ENCODE results near the gene RFT1. TPM values are rescaled to one million over a fixed set of nuclear protein-coding genes. Genes with fewer than 3 reads are reported as not detected.

The RFT1 gene
- total RNA-seq, 1 experiment from 2014 or later: 26.3 TPM

DNA sequence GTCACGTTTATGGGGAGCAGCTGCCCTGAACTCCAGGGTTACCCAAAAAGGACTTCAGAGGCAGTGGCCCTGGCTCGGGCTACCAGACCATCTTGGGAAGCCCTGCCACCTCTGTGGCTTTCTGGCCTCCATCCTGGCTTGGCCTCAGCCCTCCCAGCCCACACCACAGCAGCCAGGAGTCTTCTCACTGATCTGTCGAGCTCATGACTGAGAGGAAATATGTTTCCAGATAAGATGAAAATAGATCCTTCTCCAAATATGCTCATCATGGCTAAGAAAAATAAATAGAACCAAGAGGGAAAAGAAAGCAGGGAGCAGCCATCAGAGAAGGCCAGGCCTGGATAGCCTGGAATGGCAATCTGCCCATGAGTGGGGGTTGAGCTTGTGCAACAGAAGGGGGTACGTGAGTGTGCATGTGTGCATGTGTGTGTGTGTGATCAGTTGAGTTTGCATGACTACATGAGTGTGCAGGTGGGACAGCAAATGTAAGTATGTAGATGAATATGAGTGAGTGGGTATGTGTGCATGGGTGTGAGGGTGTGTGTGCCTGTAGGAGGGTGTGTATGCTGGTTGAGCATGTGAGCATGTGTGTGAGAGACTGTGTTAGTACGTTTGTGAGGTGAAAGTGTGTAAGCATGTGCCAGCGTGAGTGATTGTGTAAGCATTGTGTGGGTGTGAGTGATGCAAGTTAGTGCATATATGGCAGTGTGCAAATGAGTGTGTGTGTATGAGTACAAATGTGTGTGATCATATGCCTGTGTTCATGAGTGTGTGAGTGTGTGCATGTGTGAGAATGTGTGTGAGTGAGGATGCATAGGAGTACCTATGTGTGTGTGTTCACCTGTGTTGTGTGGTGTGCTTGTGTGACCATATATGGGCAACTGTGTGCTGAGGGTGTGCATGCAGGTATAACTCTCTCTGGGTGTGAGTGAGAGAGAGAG, 9.9 kb upstream of the RFT1 start (continued):
- TF ChIP-seq ZNF121 (CRISPR knock-in tag; IDR thresholded peaks at IDR 0.05) (no peak), MXD4 (CRISPR knock-in tag; IDR thresholded peaks at IDR 0.05; ENCODE audit: borderline replicate concordance) (no peak)

DNA sequence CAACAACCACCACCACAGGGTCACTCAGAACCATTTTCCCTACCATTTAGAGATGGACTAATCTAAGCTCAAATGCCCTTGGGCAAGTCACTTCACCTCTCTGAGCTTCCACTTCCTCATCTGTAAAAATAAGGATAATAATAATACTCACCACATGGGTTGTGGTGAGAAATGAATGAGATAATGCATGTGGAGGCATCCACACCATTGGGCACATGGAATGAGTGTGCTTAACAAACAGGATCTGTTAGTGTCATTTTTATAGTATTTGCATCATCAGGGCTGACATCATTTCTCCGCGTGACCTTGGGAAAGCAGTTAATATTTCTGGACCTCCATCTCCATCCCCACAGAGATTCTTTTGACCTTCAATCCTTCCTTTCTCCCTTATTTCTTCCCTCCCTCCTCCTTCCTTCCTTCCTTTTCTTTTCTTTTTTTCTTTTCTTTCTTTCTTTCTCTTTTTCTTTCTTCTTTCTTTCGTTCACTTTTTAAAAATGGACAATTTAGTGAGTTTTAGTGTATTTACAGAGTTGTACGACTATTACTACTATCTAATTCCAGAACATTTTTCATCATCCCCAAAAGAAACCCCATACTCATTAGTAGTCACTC, 7.7 kb upstream of the RFT1 start:
- no peak for ATAC-seq
- CTCF ChIA-PET: interaction anchor here (1.0 to 1.5 kb wide), 3 partner anchors 23 to 38 kb away, joined by 3 to 5 read pairs (median 4); partner anchors contain the start of gene PRKCD
- Mint-ChIP-seq H3K27ac (no peak overlapping the region), H3K9me3 (no peaks in the 10 kb centered on the region), H3K4me3 (no peak overlapping the region), H3K4me1 (peaks cover 6% of the 10 kb centered on the region; the same call in 1 of the 2 replicates), H3K27me3 (ENCODE audit: low read depth) (no peaks in the 10 kb centered on the region), H3K36me3 (no peaks in the 10 kb centered on the region)
- DNase-seq (ENCODE audit: low spot score): no peak
- TF ChIP-seq, protein P1, sequence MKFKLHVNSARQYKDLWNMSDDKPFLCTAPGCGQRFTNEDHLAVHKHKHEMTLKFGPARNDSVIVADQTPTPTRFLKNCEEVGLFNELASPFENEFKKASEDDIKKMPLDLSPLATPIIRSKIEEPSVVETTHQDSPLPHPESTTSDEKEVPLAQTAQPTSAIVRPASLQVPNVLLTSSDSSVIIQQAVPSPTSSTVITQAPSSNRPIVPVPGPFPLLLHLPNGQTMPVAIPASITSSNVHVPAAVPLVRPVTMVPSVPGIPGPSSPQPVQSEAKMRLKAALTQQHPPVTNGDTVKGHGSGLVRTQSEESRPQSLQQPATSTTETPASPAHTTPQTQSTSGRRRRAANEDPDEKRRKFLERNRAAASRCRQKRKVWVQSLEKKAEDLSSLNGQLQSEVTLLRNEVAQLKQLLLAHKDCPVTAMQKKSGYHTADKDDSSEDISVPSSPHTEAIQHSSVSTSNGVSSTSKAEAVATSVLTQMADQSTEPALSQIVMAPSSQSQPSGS (CRISPR knock-in tag; IDR thresholded peaks at IDR 0.05; ENCODE audit: borderline replicate concordance, low read depth): no peak
- TF ChIP-seq GTF2I (CRISPR knock-in tag; conservative IDR thresholded peaks at IDR 0.05) (no peak), ESRRA (CRISPR knock-in tag; IDR thresholded peaks at IDR 0.05; ENCODE audit: borderline replicate concordance) (no peak), PRRX2 (CRISPR knock-in tag; IDR thresholded peaks at IDR 0.05) (no peak), ZNF423 (CRISPR knock-in tag; IDR thresholded peaks at IDR 0.05) (no peak), TP53 (CRISPR knock-in tag; IDR thresholded peaks at IDR 0.05) (no peak)
- TF ChIP-seq, protein P2, sequence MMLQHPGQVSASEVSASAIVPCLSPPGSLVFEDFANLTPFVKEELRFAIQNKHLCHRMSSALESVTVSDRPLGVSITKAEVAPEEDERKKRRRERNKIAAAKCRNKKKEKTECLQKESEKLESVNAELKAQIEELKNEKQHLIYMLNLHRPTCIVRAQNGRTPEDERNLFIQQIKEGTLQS (CRISPR knock-in tag; conservative IDR thresholded peaks at IDR 0.05): no peak
- TF ChIP-seq, protein P3, sequence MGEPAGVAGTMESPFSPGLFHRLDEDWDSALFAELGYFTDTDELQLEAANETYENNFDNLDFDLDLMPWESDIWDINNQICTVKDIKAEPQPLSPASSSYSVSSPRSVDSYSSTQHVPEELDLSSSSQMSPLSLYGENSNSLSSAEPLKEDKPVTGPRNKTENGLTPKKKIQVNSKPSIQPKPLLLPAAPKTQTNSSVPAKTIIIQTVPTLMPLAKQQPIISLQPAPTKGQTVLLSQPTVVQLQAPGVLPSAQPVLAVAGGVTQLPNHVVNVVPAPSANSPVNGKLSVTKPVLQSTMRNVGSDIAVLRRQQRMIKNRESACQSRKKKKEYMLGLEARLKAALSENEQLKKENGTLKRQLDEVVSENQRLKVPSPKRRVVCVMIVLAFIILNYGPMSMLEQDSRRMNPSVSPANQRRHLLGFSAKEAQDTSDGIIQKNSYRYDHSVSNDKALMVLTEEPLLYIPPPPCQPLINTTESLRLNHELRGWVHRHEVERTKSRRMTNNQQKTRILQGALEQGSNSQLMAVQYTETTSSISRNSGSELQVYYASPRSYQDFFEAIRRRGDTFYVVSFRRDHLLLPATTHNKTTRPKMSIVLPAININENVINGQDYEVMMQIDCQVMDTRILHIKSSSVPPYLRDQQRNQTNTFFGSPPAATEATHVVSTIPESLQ (CRISPR knock-in tag; IDR thresholded peaks at IDR 0.05): no peak
- TF ChIP-seq, protein P4, sequence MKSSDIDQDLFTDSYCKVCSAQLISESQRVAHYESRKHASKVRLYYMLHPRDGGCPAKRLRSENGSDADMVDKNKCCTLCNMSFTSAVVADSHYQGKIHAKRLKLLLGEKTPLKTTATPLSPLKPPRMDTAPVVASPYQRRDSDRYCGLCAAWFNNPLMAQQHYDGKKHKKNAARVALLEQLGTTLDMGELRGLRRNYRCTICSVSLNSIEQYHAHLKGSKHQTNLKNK (CRISPR knock-in tag; IDR thresholded peaks at IDR 0.05): no peak
- TF ChIP-seq, protein P5, sequence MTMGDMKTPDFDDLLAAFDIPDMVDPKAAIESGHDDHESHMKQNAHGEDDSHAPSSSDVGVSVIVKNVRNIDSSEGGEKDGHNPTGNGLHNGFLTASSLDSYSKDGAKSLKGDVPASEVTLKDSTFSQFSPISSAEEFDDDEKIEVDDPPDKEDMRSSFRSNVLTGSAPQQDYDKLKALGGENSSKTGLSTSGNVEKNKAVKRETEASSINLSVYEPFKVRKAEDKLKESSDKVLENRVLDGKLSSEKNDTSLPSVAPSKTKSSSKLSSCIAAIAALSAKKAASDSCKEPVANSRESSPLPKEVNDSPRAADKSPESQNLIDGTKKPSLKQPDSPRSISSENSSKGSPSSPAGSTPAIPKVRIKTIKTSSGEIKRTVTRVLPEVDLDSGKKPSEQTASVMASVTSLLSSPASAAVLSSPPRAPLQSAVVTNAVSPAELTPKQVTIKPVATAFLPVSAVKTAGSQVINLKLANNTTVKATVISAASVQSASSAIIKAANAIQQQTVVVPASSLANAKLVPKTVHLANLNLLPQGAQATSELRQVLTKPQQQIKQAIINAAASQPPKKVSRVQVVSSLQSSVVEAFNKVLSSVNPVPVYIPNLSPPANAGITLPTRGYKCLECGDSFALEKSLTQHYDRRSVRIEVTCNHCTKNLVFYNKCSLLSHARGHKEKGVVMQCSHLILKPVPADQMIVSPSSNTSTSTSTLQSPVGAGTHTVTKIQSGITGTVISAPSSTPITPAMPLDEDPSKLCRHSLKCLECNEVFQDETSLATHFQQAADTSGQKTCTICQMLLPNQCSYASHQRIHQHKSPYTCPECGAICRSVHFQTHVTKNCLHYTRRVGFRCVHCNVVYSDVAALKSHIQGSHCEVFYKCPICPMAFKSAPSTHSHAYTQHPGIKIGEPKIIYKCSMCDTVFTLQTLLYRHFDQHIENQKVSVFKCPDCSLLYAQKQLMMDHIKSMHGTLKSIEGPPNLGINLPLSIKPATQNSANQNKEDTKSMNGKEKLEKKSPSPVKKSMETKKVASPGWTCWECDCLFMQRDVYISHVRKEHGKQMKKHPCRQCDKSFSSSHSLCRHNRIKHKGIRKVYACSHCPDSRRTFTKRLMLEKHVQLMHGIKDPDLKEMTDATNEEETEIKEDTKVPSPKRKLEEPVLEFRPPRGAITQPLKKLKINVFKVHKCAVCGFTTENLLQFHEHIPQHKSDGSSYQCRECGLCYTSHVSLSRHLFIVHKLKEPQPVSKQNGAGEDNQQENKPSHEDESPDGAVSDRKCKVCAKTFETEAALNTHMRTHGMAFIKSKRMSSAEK (CRISPR knock-in tag; IDR thresholded peaks at IDR 0.05; ENCODE audit: borderline replicate concordance): no peak
- POLR2A ChIA-PET: no interaction called here

DNA sequence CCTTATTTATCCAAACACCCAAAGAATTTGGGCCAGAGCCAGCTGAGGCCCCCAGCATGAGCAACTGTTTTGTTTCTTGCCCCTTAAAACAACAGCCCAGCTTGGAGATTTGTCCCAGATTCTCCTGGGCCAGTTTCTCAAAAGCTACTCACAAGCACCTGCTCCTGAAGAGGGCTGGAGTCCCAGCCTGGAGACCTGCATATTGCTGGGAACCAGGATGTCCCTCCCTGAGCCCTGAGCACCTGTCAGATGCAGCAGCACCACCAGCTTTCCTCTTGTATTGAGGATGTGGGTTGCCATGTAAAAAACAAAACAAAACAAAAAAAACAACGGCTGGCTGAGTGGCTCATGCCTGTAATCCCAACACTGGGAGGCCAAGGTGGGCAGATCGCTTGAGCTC, 7.0 kb upstream of the RFT1 start:
- no peak for ATAC-seq
- no peaks in the 10 kb centered on the region for H3K9me3 Mint-ChIP-seq
- H3K36me3 Mint-ChIP-seq: no peaks in the 10 kb centered on the region
- H3K4me3 Mint-ChIP-seq: no peak overlapping the region
- ChIA-PET CTCF (interaction anchor here (1.0 to 1.5 kb wide), 3 partner anchors 23 to 39 kb away, joined by 3 to 5 read pairs (median 4); partner anchors contain the start of gene PRKCD), POLR2A (no interaction called here)
- DNase-seq (ENCODE audit: low spot score): no peak
- no peaks in the 10 kb centered on the region for H3K27me3 Mint-ChIP-seq (ENCODE audit: low read depth)
- H3K4me1 Mint-ChIP-seq: peaks cover 3% of the 10 kb centered on the region; the same call in 1 of the 2 replicates
- no peak overlapping the region for H3K27ac Mint-ChIP-seq
- TF ChIP-seq FOXP1 (CRISPR knock-in tag; IDR thresholded peaks at IDR 0.05; ENCODE audit: borderline replicate concordance) (no peak), NR1H2 (CRISPR knock-in tag; IDR thresholded peaks at IDR 0.05) (no peak), SOX15 (CRISPR knock-in tag; IDR thresholded peaks at IDR 0.05) (no peak), PRRX2 (CRISPR knock-in tag; IDR thresholded peaks at IDR 0.05) (no peak), RORB (CRISPR knock-in tag; IDR thresholded peaks at IDR 0.05) (no peak)
- TF ChIP-seq, protein P6, sequence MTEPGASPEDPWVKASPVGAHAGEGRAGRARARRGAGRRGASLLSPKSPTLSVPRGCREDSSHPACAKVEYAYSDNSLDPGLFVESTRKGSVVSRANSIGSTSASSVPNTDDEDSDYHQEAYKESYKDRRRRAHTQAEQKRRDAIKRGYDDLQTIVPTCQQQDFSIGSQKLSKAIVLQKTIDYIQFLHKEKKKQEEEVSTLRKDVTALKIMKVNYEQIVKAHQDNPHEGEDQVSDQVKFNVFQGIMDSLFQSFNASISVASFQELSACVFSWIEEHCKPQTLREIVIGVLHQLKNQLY (CRISPR knock-in tag; IDR thresholded peaks at IDR 0.05): no peak
- TF ChIP-seq, protein P7, sequence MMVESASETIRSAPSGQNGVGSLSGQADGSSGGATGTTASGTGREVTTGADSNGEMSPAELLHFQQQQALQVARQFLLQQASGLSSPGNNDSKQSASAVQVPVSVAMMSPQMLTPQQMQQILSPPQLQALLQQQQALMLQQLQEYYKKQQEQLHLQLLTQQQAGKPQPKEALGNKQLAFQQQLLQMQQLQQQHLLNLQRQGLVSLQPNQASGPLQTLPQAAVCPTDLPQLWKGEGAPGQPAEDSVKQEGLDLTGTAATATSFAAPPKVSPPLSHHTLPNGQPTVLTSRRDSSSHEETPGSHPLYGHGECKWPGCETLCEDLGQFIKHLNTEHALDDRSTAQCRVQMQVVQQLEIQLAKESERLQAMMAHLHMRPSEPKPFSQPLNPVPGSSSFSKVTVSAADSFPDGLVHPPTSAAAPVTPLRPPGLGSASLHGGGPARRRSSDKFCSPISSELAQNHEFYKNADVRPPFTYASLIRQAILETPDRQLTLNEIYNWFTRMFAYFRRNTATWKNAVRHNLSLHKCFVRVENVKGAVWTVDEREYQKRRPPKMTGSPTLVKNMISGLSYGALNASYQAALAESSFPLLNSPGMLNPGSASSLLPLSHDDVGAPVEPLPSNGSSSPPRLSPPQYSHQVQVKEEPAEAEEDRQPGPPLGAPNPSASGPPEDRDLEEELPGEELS (CRISPR knock-in tag; IDR thresholded peaks at IDR 0.05): no peak
- TF ChIP-seq, protein P8, sequence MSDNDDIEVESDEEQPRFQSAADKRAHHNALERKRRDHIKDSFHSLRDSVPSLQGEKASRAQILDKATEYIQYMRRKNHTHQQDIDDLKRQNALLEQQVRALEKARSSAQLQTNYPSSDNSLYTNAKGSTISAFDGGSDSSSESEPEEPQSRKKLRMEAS (CRISPR knock-in tag; IDR thresholded peaks at IDR 0.05): no peak
- TF ChIP-seq, protein P2 (CRISPR knock-in tag; conservative IDR thresholded peaks at IDR 0.05): no peak

All from WTC11 (cell line).